HG03378 (cell line): ENCODE data around the gene GALNT16.
"Not testable (repeated sequence)": the region's sequence is repeated elsewhere in the genome, so short reads cannot be mapped to it uniquely, and the experiment has no call there.

Source experiments
- ATAC-seq: cut with Tn5 transposase; IDR thresholded peaks from one replicate; pipeline ENCODE4 v1.9.1; 2021; ENCODE audit warnings: mild to moderate bottlenecking, moderate library complexity; ENCODE audit not compliant: unreplicated experiment

The GALNT16 gene

GRCh38 chr14:69358233-69358963 is 98.4 kb downstream of the GALNT16 start:
- no peak for ATAC-seq

- no peak for ATAC-seq
Observed at GRCh38 chr14:69358966-69359365, 99.0 kb downstream of the GALNT16 start.

GRCh38 chr14:69360438-69361108 is 100.6 kb downstream of the GALNT16 start:
- no peak for ATAC-seq

- ATAC-seq, result no peak
Observed at GRCh38 chr14:69363055-69363454, 103.1 kb downstream of the GALNT16 start.

- no peak for ATAC-seq
Observed at GRCh38 chr14:69363964-69364363, 104.0 kb downstream of the GALNT16 start.

- no peak for ATAC-seq
Observed at GRCh38 chr14:69364378-69364777, 104.4 kb downstream of the GALNT16 start.

GRCh38 chr14:69366069-69366468 is 106.1 kb downstream of the GALNT16 start:
- ATAC-seq, result no peak

GRCh38 chr14:69366761-69367160 is 106.8 kb downstream of the GALNT16 start:
- no peak for ATAC-seq

- ATAC-seq, result no peak
Observed at GRCh38 chr14:69368381-69368780, 108.4 kb downstream of the GALNT16 start.

GRCh38 chr14:69370061-69370460 is 110.1 kb downstream of the GALNT16 start:
- ATAC-seq, result no peak

GRCh38 chr14:69372146-69372545 is 112.2 kb downstream of the GALNT16 start:
- ATAC-seq, result no peak

- no peak for ATAC-seq
Observed at GRCh38 chr14:69373104-69373503, 113.1 kb downstream of the GALNT16 start.

GRCh38 chr14:69374235-69374634 is 114.3 kb downstream of the GALNT16 start:
- ATAC-seq, result no peak

- no peak for ATAC-seq
Observed at GRCh38 chr14:69375182-69375581, 115.2 kb downstream of the GALNT16 start.

- ATAC-seq, result no peak
Observed at GRCh38 chr14:69375722-69376121, 115.8 kb downstream of the GALNT16 start.

- ATAC-seq, result no peak
Observed at GRCh38 chr14:69376439-69376838, 116.5 kb downstream of the GALNT16 start.

- ATAC-seq, result no peak
Observed at GRCh38 chr14:69378274-69378673, 118.3 kb downstream of the GALNT16 start.

GRCh38 chr14:69387311-69387710 is 127.4 kb downstream of the GALNT16 start:
- no peak for ATAC-seq

- not testable (repeated sequence) for ATAC-seq
Observed at GRCh38 chr14:69391400-69391799, 131.4 kb downstream of the GALNT16 start.

- no peak for ATAC-seq
Observed at GRCh38 chr14:69392481-69392880, 132.5 kb downstream of the GALNT16 start.

- no peak for ATAC-seq
Observed at GRCh38 chr14:69395929-69396328, 136.0 kb downstream of the GALNT16 start.

- peak; percentile 87 for ATAC-seq
Observed at GRCh38 chr14:69398053-69398817, 138.3 kb downstream of the GALNT16 start, which contains the start of the genes ERH and SLC39A9. Gene ERH, minus strand, starts transcription at chr14:69398299. Its CDS starts 66 bp downstream, at chr14:69398233. Gene SLC39A9, plus strand, starts transcription at chr14:69398692. Its CDS starts 678 bp downstream, at chr14:69399370.
